AG09319 (cell line): ENCODE data around the gene MT1B.
"Not testable (repeated sequence)": the region's sequence is repeated elsewhere in the genome, so short reads cannot be mapped to it uniquely, and the experiment has no call there.

Source experiments
- DNase-seq: peaks from one replicate; pipeline ENCODE4 v3.0.0-alpha.2; 2010; ENCODE audit warnings: low read depth; ENCODE audit errors: extremely low read depth
- CTCF ChIP-seq: IDR thresholded peaks from 2 replicates; pipeline ENCODE4 v1.5.1; 2011; ENCODE audit warnings: low read depth, mild to moderate bottlenecking, inconsistent platforms, low read length, moderate library complexity

MT1B gene

GRCh38 chr16:56620339-56620897 is 31.3 kb upstream of the MT1B start:
- DNase-seq: no peak
- no peak for TF ChIP-seq CTCF

- DNase-seq: not testable (repeated sequence)
Observed at GRCh38 chr16:56621665-56622445, 29.8 kb upstream of the MT1B start.

GRCh38 chr16:56623184-56623583 is 28.5 kb upstream of the MT1B start:
- DNase-seq: not testable (repeated sequence)

GRCh38 chr16:56623637-56624036 is 28.0 kb upstream of the MT1B start:
- no peak for DNase-seq
- no peak for TF ChIP-seq CTCF

GRCh38 chr16:56625140-56625942 is 26.3 kb upstream of the MT1B start, which contains the start of gene MT1E:
TSS of gene MT1E (plus strand) at chr16:56625781. CDS start at chr16:56625852, 71 bp downstream.
- DNase-seq: no peak
- TF ChIP-seq CTCF: no peak

GRCh38 chr16:56625943-56626654 is 25.6 kb upstream of the MT1B start:
- no peak for TF ChIP-seq CTCF
- no peak for DNase-seq

GRCh38 chr16:56626685-56627084 is 25.0 kb upstream of the MT1B start:
- no peak for TF ChIP-seq CTCF

More at GRCh38 chr16:56626685-56627084, 25.0 kb upstream of the MT1B start:
- DNase-seq: no peak
